Activated CD4-positive, alpha-beta T cell treated with anti-CD3 and anti-CD28 coated beads for 36 hours (primary cell): ENCODE measurements around the gene AGAP2. TPM values are rescaled to one million over a fixed set of nuclear protein-coding genes. Genes with fewer than 3 reads are reported as not detected.

Experiments
- ATAC-seq: fragments of 200-7000 bp; cut with Tn5 transposase; one replicate; pipeline ENCODE4 v1.10.0; 2021; ENCODE audit warnings: mild to moderate bottlenecking, moderate library complexity
- CTCF ChIA-PET: fragments of 350-600 bp; sonication (Branson Sonifier 250); formaldehyde crosslinking; loops from one replicate; lab custom pipeline; 2021; ENCODE audit warnings: antibody characterized with exemption; lab: Charles Lee
- POLR2A ChIA-PET: fragments of 350-600 bp; sonication (Branson Sonifier 250); formaldehyde crosslinking; loops from one replicate; lab custom pipeline; 2021; ENCODE audit warnings: antibody characterized with exemption, inconsistent platforms; lab: Charles Lee
- DNase-seq: peaks from one replicate; pipeline ENCODE4 v3.0.0-alpha.2; 2020
- H3K27ac Mint-ChIP-seq: one replicate; pipeline ENCODE4 v1.8.0; 2021; ENCODE audit warnings: mixed read lengths
- H3K27me3 Mint-ChIP-seq: one replicate; pipeline ENCODE4 v1.8.0; 2021; ENCODE audit warnings: mixed read lengths
- H3K36me3 Mint-ChIP-seq: one replicate; pipeline ENCODE4 v1.8.0; 2021; ENCODE audit warnings: low read depth, mixed read lengths
- H3K4me1 Mint-ChIP-seq: one replicate; pipeline ENCODE4 v1.8.0; 2021; ENCODE audit warnings: mixed read lengths
- H3K4me3 Mint-ChIP-seq: one replicate; pipeline ENCODE4 v1.8.0; 2021; ENCODE audit warnings: mild to moderate bottlenecking, moderate library complexity, mixed read lengths
- H3K9me3 Mint-ChIP-seq: one replicate; pipeline ENCODE4 v1.8.0; 2021; ENCODE audit warnings: low read depth, mixed read lengths
- intact Hi-C, 2 experiments: fragments of 100-400 bp; cut with DNase I in 1 of 2; cut with micrococcal nuclease in 1 of 2; formaldehyde crosslinking; loops; one replicate each; pipeline versions ENCODE4 v1.14.2 to v1.15.1; 2022 to 2024; cut with DNase I, micrococcal nuclease
- total RNA-seq, 2 experiments: library from RNA; stranded (reverse); gene quantifications; one replicate each; pipeline ENCODE4 v1.2.3, GENCODE V29; 2021

The AGAP2 gene
- total RNA-seq, 2 experiments from 2014 or later = 28.0 to 46.9 TPM

GRCh38 chr12:57739387-57739786 is 845 bp upstream of the AGAP2 start:
- H3K27ac Mint-ChIP-seq = peak overlapping the region; percentile 29
- H3K4me1 Mint-ChIP-seq = peaks cover 40% of the 10 kb centered on the region
- no peak for ATAC-seq
- H3K27me3 Mint-ChIP-seq = no peaks in the 10 kb centered on the region
- intact Hi-C loops = no loop called here
- POLR2A ChIA-PET = no interaction called here
- CTCF ChIA-PET = interaction anchor here (0.7 to 1.0 kb wide), 3 partner anchors 17 to 158 kb away, joined by 3 to 4 read pairs (median 4); no protein-coding TSS in a partner anchor
- H3K9me3 Mint-ChIP-seq = no peaks in the 10 kb centered on the region
- H3K36me3 Mint-ChIP-seq = peaks cover 12% of the 10 kb centered on the region
- no peak overlapping the region for H3K4me3 Mint-ChIP-seq
- DNase-seq = no peak

- POLR2A ChIA-PET = no interaction called here
- Mint-ChIP-seq H3K4me3 (no peak overlapping the region), H3K27me3 (no peaks in the 10 kb centered on the region), H3K4me1 (peaks cover 30% of the 10 kb centered on the region), H3K27ac (no peak overlapping the region), H3K9me3 (no peaks in the 10 kb centered on the region), H3K36me3 (peaks cover 23% of the 10 kb centered on the region)
- CTCF ChIA-PET = no interaction called here
- ATAC-seq (no peak), DNase-seq (no peak)
- intact Hi-C loops = no loop called here
These were observed 778 bp downstream of the AGAP2 start for GRCh38 chr12:57737467-57738460.

GRCh38 chr12:57736741-57737466 is 1.6 kb downstream of the AGAP2 start:
- ATAC-seq = no peak
- H3K4me1 Mint-ChIP-seq = peaks cover 25% of the 10 kb centered on the region
- ChIA-PET POLR2A (no interaction called here), CTCF (interaction anchor here (0.9 kb wide), 1 partner anchor 20 kb away, joined by 3 read pairs; no protein-coding TSS in a partner anchor)
- peaks cover 32% of the 10 kb centered on the region for H3K36me3 Mint-ChIP-seq
- no peaks in the 10 kb centered on the region for H3K9me3 Mint-ChIP-seq
- H3K27ac Mint-ChIP-seq = no peak overlapping the region
- no peak overlapping the region for H3K4me3 Mint-ChIP-seq
- no peaks in the 10 kb centered on the region for H3K27me3 Mint-ChIP-seq
- no peak for DNase-seq
- intact Hi-C loops = no loop called here

- ChIA-PET CTCF (interaction anchor here (0.9 to 1.2 kb wide), 2 partner anchors 21 to 35 kb away, joined by 3 read pairs; no protein-coding TSS in a partner anchor), POLR2A (no interaction called here)
- no peaks in the 10 kb centered on the region for H3K27me3 Mint-ChIP-seq
- DNase-seq (no peak), ATAC-seq (no peak)
- no peak overlapping the region for H3K4me3 Mint-ChIP-seq
- intact Hi-C loops = no loop called here
- H3K36me3 Mint-ChIP-seq = peaks cover 39% of the 10 kb centered on the region
- peaks cover 24% of the 10 kb centered on the region for H3K4me1 Mint-ChIP-seq
- H3K27ac Mint-ChIP-seq = no peak overlapping the region
- H3K9me3 Mint-ChIP-seq = no peaks in the 10 kb centered on the region
These were observed 2.4 kb downstream of the AGAP2 start for GRCh38 chr12:57735952-57736740.

GRCh38 chr12:57735198-57735855 is 3.2 kb downstream of the AGAP2 start:
- Mint-ChIP-seq H3K9me3 (no peaks in the 10 kb centered on the region), H3K27ac (no peak overlapping the region), H3K4me3 (no peak overlapping the region), H3K27me3 (no peaks in the 10 kb centered on the region), H3K4me1 (peaks cover 17% of the 10 kb centered on the region), H3K36me3 (peaks cover 48% of the 10 kb centered on the region)
- ChIA-PET POLR2A (no interaction called here), CTCF (interaction anchor here (1.0 to 1.2 kb wide), 3 partner anchors 9 to 114 kb away, joined by 3 read pairs; no protein-coding TSS in a partner anchor)
- intact Hi-C loops = no loop called here
- ATAC-seq (no peak), DNase-seq (no peak)

GRCh38 chr12:57734591-57734990 is 4.0 kb downstream of the AGAP2 start:
- peaks cover 51% of the 10 kb centered on the region for H3K36me3 Mint-ChIP-seq
- peaks cover 11% of the 10 kb centered on the region for H3K4me1 Mint-ChIP-seq
- intact Hi-C loops = no loop called here
- H3K27ac Mint-ChIP-seq = no peak overlapping the region
- ChIA-PET POLR2A (no interaction called here), CTCF (interaction anchor here (1.0 to 1.2 kb wide), 3 partner anchors 8 to 114 kb away, joined by 3 read pairs; no protein-coding TSS in a partner anchor)
- H3K4me3 Mint-ChIP-seq = no peak overlapping the region
- no peaks in the 10 kb centered on the region for H3K27me3 Mint-ChIP-seq
- no peak for ATAC-seq
- no peaks in the 10 kb centered on the region for H3K9me3 Mint-ChIP-seq
- no peak for DNase-seq

GRCh38 chr12:57733928-57734327 is 4.6 kb downstream of the AGAP2 start:
- Mint-ChIP-seq H3K36me3 (peaks cover 51% of the 10 kb centered on the region), H3K4me3 (no peak overlapping the region), H3K4me1 (peaks cover 4% of the 10 kb centered on the region), H3K9me3 (no peaks in the 10 kb centered on the region), H3K27me3 (no peaks in the 10 kb centered on the region), H3K27ac (no peak overlapping the region)
- intact Hi-C loops = no loop called here
- ATAC-seq = no peak
- DNase-seq = no peak
- ChIA-PET CTCF (interaction anchor here (1.5 kb wide), 1 partner anchor 8 kb away, joined by 4 read pairs; no protein-coding TSS in a partner anchor), POLR2A (no interaction called here)

- Mint-ChIP-seq H3K9me3 (no peaks in the 10 kb centered on the region), H3K36me3 (peaks cover 51% of the 10 kb centered on the region), H3K27ac (peak overlapping the region; percentile 59), H3K27me3 (no peaks in the 10 kb centered on the region), H3K4me1 (peaks cover 3% of the 10 kb centered on the region), H3K4me3 (no peak overlapping the region)
- ChIA-PET CTCF (interaction anchor here (0.8 to 1.5 kb wide), 2 partner anchors 8 to 191 kb away, joined by 3 to 4 read pairs; no protein-coding TSS in a partner anchor), POLR2A (no interaction called here)
- intact Hi-C loops = no loop called here
- DNase-seq (no peak), ATAC-seq (no peak)
These were observed 5.6 kb downstream of the AGAP2 start for GRCh38 chr12:57732726-57733593.

GRCh38 chr12:57732270-57732669 is 6.3 kb downstream of the AGAP2 start:
- DNase-seq (no peak), ATAC-seq (no peak)
- ChIA-PET CTCF (interaction anchor here (0.8 to 1.5 kb wide), 3 partner anchors 9 to 191 kb away, joined by 3 to 4 read pairs (median 3); no protein-coding TSS in a partner anchor), POLR2A (no interaction called here)
- H3K27ac Mint-ChIP-seq = no peak overlapping the region
- no peaks in the 10 kb centered on the region for H3K9me3 Mint-ChIP-seq
- H3K4me3 Mint-ChIP-seq = no peak overlapping the region
- peaks cover 55% of the 10 kb centered on the region for H3K36me3 Mint-ChIP-seq
- H3K27me3 Mint-ChIP-seq = no peaks in the 10 kb centered on the region
- intact Hi-C loops = no loop called here
- peaks cover 3% of the 10 kb centered on the region for H3K4me1 Mint-ChIP-seq
